Measurements from ENCODE around the gene PLEKHM1. TPM values are rescaled to one million over a fixed set of nuclear protein-coding genes. Genes with fewer than 3 reads are reported as not detected.

The PLEKHM1 gene
- total RNA-seq, 1 donor from 2014 or later = 35.6 TPM

- intact Hi-C loops (cut with micrococcal nuclease) = loop anchor here (10.0 kb wide), 1 partner anchor 69 kb away; the partner anchor contains the start of gene PLEKHM1
- Mint-ChIP-seq H3K27ac (no peak overlapping the region), H3K4me1 (ENCODE audit: low read depth) (peaks cover 20% of the 10 kb centered on the region), H3K9me3 (no peaks in the 10 kb centered on the region), H3K36me3 (ENCODE audit: low read depth) (peaks cover 3% of the 10 kb centered on the region), H3K4me3 (no peak overlapping the region), H3K27me3 (ENCODE audit: insufficient read depth) (peaks cover 5% of the 10 kb centered on the region)
- DNase-seq (ENCODE audit: low spot score) = no peak
Measured at GRCh38 chr17:45425125-45425983, 65.2 kb downstream of the PLEKHM1 start.

- peaks cover 5% of the 10 kb centered on the region for H3K27me3 Mint-ChIP-seq (ENCODE audit: insufficient read depth)
- H3K36me3 Mint-ChIP-seq (ENCODE audit: low read depth) = peaks cover 3% of the 10 kb centered on the region
- DNase-seq (ENCODE audit: low spot score) = no peak
- intact Hi-C loops (cut with micrococcal nuclease) = loop anchor here (10.0 kb wide), 1 partner anchor 70 kb away; the partner anchor contains the start of gene PLEKHM1
- no peak overlapping the region for H3K4me3 Mint-ChIP-seq
- H3K4me1 Mint-ChIP-seq (ENCODE audit: low read depth) = peaks cover 20% of the 10 kb centered on the region
- H3K27ac Mint-ChIP-seq = no peak overlapping the region
- no peaks in the 10 kb centered on the region for H3K9me3 Mint-ChIP-seq
Measured at GRCh38 chr17:45424769-45425124, 65.8 kb downstream of the PLEKHM1 start.

GRCh38 chr17:45423975-45424335 is 66.6 kb downstream of the PLEKHM1 start:
- DNase-seq (ENCODE audit: low spot score) = no peak
- Mint-ChIP-seq H3K27ac (no peak overlapping the region), H3K36me3 (ENCODE audit: low read depth) (peaks cover 3% of the 10 kb centered on the region), H3K27me3 (ENCODE audit: insufficient read depth) (peaks cover 5% of the 10 kb centered on the region), H3K9me3 (no peaks in the 10 kb centered on the region), H3K4me1 (ENCODE audit: low read depth) (peaks cover 16% of the 10 kb centered on the region), H3K4me3 (no peak overlapping the region)
- intact Hi-C loops (cut with micrococcal nuclease) = loop anchor here (10.0 kb wide), 1 partner anchor 71 kb away; the partner anchor contains the start of gene PLEKHM1

- no peaks in the 10 kb centered on the region for H3K9me3 Mint-ChIP-seq
- peaks cover 3% of the 10 kb centered on the region for H3K36me3 Mint-ChIP-seq (ENCODE audit: low read depth)
- intact Hi-C loops (cut with micrococcal nuclease) = loop anchor here (10.0 kb wide), 1 partner anchor 71 kb away; the partner anchor contains the start of gene PLEKHM1
- no peak overlapping the region for H3K4me3 Mint-ChIP-seq
- no peak overlapping the region for H3K27ac Mint-ChIP-seq
- H3K4me1 Mint-ChIP-seq (ENCODE audit: low read depth) = peaks cover 11% of the 10 kb centered on the region
- peaks cover 5% of the 10 kb centered on the region for H3K27me3 Mint-ChIP-seq (ENCODE audit: insufficient read depth)
- no peak for DNase-seq (ENCODE audit: low spot score)
Measured at GRCh38 chr17:45423304-45423974, 67.1 kb downstream of the PLEKHM1 start.

- H3K4me3 Mint-ChIP-seq = peak overlapping the region; percentile 3
- peaks cover 24% of the 10 kb centered on the region for H3K4me1 Mint-ChIP-seq (ENCODE audit: low read depth)
- peaks cover 4% of the 10 kb centered on the region for H3K36me3 Mint-ChIP-seq (ENCODE audit: low read depth)
- DNase-seq (ENCODE audit: low spot score) = no peak
- no peaks in the 10 kb centered on the region for H3K9me3 Mint-ChIP-seq
- no peaks in the 10 kb centered on the region for H3K27me3 Mint-ChIP-seq (ENCODE audit: insufficient read depth)
- intact Hi-C loops (cut with micrococcal nuclease) = no loop called here
- H3K27ac Mint-ChIP-seq = peak overlapping the region; percentile 40
Measured at GRCh38 chr17:45414990-45415881, 75.3 kb downstream of the PLEKHM1 start.

- intact Hi-C loops (cut with micrococcal nuclease) = no loop called here
- H3K27me3 Mint-ChIP-seq (ENCODE audit: insufficient read depth) = no peaks in the 10 kb centered on the region
- no peak overlapping the region for H3K4me3 Mint-ChIP-seq
- peaks cover 7% of the 10 kb centered on the region for H3K36me3 Mint-ChIP-seq (ENCODE audit: low read depth)
- no peak overlapping the region for H3K27ac Mint-ChIP-seq
- DNase-seq (ENCODE audit: low spot score) = no peak
- H3K4me1 Mint-ChIP-seq (ENCODE audit: low read depth) = peaks cover 37% of the 10 kb centered on the region
- H3K9me3 Mint-ChIP-seq = no peaks in the 10 kb centered on the region
Measured at GRCh38 chr17:45413498-45413923, 77.0 kb downstream of the PLEKHM1 start.

- H3K27ac Mint-ChIP-seq = peak overlapping the region; percentile 97
- H3K36me3 Mint-ChIP-seq (ENCODE audit: low read depth) = peaks cover 10% of the 10 kb centered on the region
- no peak for DNase-seq (ENCODE audit: low spot score)
- peaks cover 51% of the 10 kb centered on the region for H3K4me1 Mint-ChIP-seq (ENCODE audit: low read depth)
- H3K9me3 Mint-ChIP-seq = no peaks in the 10 kb centered on the region
- H3K27me3 Mint-ChIP-seq (ENCODE audit: insufficient read depth) = no peaks in the 10 kb centered on the region
- intact Hi-C loops (cut with micrococcal nuclease) = no loop called here
- H3K4me3 Mint-ChIP-seq = peak overlapping the region; percentile 98
Measured at GRCh38 chr17:45411348-45412105, 79.0 kb downstream of the PLEKHM1 start.

GRCh38 chr17:45410144-45411091 is 80.1 kb downstream of the PLEKHM1 start:
- Mint-ChIP-seq H3K36me3 (ENCODE audit: low read depth) (peaks cover 12% of the 10 kb centered on the region), H3K4me3 (peak overlapping the region; percentile 98), H3K27ac (peak overlapping the region; percentile 97), H3K27me3 (ENCODE audit: insufficient read depth) (no peaks in the 10 kb centered on the region), H3K9me3 (no peaks in the 10 kb centered on the region), H3K4me1 (ENCODE audit: low read depth) (peaks cover 48% of the 10 kb centered on the region)
- no peak for DNase-seq (ENCODE audit: low spot score)
- intact Hi-C loops (cut with micrococcal nuclease) = loop anchor here (1.0 kb wide), 1 partner anchor 18 kb away; no protein-coding TSS in a partner anchor

GRCh38 chr17:45409659-45410076 is 80.9 kb downstream of the PLEKHM1 start:
- no peak for DNase-seq (ENCODE audit: low spot score)
- Mint-ChIP-seq H3K27me3 (ENCODE audit: insufficient read depth) (no peaks in the 10 kb centered on the region), H3K27ac (peak overlapping the region; percentile 97), H3K4me3 (peak overlapping the region; percentile 98), H3K9me3 (no peaks in the 10 kb centered on the region), H3K4me1 (ENCODE audit: low read depth) (peaks cover 42% of the 10 kb centered on the region), H3K36me3 (ENCODE audit: low read depth) (peaks cover 9% of the 10 kb centered on the region)
- intact Hi-C loops (cut with micrococcal nuclease) = loop anchor here (1.0 kb wide), 1 partner anchor 19 kb away; no protein-coding TSS in a partner anchor

GRCh38 chr17:45408611-45409421 is 81.7 kb downstream of the PLEKHM1 start:
- Mint-ChIP-seq H3K4me3 (peak overlapping the region; percentile 98), H3K9me3 (no peaks in the 10 kb centered on the region), H3K27me3 (ENCODE audit: insufficient read depth) (no peaks in the 10 kb centered on the region), H3K4me1 (ENCODE audit: low read depth) (peaks cover 42% of the 10 kb centered on the region), H3K36me3 (ENCODE audit: low read depth) (peaks cover 14% of the 10 kb centered on the region), H3K27ac (peak overlapping the region; percentile 97)
- intact Hi-C loops (cut with micrococcal nuclease) = no loop called here
- no peak for DNase-seq (ENCODE audit: low spot score)
